SKM-1 (cell line): ENCODE measurements around the gene GRWD1.

Experiments
- DNase-seq: peaks from one replicate; lab custom pipeline; 2025; ENCODE audit not compliant: unreplicated experiment; lab: John Stamatoyannopoulos, UW

The GRWD1 gene

DNA sequence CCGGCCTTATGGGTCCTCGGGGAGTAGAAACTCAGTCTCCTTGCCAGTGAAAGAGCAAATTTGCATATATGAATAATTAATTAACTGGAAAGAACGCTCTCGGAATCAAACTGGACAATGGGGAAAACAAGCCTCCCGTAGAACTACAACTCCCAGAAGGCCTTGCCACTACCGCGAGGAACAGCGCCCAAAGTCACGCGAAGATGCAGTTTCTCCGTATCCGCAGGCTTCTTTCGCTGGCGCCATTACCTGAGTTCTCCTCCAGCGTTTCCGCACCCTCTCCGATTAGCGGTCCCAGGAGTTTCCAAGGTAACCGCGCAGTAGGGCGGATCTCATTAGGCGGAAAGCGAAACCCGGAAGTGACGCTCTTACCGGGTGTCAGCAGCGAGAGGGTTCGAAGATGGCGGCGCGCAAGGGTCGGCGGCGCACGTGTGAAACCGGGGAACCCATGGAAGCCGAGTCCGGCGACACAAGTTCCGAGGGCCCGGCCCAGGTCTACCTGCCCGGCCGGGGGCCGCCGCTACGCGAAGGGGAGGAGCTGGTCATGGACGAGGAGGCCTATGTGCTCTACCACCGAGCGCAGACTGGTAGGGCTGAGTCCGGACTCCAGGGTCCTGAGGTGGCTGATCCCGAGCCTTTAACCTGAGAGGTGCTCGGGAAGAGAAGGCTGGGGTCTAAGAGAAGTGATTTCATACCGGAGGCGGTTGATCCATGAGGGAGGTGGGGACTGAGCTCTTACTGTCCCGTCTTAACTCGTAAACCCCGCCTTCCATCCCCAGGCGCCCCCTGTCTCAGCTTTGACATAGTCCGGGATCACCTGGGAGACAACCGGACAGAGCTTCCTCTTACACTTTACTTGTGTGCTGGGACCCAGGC, at the start of gene GRWD1:
Gene GRWD1, plus strand, starts transcription at position 378 of the 876 bp plus-strand sequence. Its CDS starts 23 bp downstream, at position 401.
- DNase-seq = peak; percentile 75

DNA sequence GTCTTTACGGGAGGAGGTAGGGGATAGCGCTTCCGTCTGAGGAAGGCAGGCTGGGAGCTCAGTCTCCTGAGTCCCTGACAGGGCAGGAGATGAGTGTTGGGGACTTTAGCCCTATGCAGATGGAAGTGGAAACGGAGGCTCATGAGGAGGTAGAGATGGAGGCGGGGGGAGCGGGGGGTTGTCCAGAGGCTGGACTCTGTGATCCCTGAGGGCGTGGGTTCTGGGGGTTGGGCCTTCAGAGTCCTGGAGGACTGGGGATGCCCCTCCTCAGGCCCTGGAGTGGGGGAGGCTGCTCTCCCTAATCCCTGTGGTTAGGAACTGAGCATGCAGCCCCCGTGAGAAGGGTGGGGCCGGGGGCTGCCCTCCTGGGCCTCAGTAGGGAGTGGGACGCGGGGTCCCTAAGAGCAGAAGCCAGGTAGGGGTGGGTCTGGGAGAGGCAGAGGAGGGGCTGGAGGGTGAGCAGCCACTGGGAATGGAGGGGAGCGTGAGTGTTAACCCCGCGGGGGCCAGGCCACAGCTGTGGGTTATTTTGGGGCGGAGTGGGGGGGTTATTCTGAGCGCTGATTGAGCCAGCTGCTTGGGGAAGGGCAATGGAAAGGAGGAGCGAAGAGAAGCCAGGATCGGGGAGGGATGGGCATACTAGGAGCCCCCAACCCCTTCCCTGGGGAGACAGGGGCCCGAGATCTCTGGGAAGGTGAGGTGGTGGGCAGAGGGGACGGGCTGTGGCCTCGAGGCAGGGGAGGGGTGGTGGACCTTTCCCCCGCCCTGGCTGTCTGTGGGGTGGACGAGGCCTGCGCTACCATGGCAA, 49.6 kb upstream of the GRWD1 start:
- DNase-seq = no peak

DNA sequence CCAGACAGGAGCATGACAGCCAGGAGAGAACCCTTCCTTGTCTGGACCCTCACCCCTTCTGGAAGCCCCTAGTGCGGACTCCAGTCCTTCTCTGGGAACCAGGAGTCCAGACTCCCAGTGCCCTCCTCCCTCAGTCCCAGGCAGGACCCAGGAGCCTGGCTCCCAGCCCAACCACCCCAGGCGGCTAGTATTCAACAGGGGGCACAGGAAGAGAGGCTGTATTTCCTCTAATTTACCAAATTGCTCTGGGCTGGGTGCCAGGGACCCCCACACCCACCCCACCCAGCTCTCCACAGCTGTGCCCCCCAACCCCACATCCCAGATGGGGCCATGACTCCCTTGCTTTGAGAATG, 49.0 kb upstream of the GRWD1 start:
- DNase-seq = no peak

DNA sequence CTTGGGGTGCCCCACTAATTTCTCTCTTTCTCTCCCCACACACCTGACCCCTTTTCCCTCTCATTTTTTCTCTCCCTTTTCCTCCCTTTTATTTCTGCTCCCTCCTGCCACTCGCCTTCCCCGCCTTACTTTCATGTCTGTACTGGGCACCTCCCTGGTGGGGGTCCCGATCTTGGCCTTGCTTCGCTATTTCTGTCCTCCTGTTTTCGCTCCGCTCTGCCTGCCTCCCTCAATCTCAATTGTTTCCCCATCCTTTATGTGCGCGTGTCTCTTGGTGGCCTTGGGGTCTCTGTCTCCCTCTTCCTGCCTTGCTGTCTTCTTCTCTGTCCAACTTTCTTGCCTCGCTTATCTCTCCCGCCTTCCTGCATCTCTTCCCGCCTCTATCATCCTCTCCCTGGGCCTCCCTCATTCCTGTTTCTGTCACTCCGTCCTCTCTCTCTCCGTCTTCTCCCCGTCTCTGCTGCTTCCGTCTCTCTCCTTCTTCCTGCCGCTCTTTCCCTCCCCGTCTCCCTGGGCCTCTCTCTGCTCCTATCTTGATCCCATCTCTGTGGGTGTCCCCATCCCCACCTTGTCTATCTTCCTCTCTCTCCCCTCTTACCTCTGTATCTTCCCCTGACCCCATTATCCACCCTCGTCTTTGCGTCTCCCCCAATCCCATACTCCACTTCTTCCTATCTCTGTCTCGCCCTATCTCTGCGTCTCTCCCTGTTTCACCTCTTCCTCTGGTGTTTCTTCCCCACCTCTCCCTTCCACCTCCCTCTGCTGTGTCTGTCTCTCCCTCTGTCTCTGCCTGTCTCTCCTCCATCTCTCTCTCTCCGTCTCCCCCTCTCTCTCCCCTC, 48.3 kb upstream of the GRWD1 start:
- DNase-seq = no peak

DNA sequence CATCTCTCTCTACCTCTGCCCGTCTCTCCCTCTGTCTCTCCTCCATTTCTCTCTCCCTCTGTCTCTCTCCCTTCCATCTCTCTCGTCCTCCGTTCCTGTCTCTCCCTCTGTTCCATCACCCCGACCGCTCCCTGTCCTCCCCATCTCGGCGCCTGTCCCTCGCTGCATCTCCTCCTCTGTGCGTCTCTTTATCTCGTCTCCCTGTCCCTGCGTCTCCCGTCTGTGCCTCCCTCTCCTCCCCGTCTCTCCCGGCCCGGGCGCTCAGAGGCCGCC, 47.7 kb upstream of the GRWD1 start:
- DNase-seq = no peak

DNA sequence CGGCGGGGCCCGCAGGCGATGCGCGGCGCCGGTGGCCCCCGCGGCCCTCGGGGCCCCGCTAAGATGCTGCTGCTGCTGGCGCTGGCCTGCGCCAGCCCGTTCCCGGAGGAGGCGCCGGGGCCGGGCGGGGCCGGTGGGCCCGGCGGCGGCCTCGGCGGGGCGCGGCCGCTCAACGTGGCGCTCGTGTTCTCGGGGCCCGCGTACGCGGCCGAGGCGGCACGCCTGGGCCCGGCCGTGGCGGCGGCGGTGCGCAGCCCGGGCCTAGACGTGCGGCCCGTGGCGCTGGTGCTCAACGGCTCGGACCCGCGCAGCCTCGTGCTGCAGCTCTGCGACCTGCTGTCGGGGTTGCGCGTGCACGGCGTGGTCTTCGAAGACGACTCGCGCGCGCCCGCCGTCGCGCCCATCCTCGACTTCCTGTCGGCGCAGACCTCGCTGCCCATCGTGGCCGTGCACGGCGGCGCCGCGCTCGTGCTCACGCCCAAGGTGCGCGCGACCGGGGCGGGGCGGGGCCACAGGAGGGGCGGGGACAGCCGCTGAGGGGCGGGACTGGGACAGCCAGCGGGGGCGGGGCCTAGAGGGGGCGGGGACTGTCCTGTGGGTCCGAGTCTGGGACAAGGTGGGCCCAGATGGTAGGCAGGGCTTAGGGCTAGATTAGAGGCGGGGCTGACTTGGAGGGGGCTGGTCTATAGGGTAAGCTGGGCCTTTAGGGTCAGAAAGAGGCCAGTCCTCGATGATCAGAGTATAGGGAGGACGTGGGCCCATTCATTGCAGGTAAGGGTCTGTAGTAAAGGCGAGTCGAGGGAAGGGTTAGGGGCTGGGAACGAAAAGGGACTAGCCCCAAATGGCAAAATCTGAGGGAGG, 47.2 kb upstream of the GRWD1 start:
- peak; percentile 31 for DNase-seq

DNA sequence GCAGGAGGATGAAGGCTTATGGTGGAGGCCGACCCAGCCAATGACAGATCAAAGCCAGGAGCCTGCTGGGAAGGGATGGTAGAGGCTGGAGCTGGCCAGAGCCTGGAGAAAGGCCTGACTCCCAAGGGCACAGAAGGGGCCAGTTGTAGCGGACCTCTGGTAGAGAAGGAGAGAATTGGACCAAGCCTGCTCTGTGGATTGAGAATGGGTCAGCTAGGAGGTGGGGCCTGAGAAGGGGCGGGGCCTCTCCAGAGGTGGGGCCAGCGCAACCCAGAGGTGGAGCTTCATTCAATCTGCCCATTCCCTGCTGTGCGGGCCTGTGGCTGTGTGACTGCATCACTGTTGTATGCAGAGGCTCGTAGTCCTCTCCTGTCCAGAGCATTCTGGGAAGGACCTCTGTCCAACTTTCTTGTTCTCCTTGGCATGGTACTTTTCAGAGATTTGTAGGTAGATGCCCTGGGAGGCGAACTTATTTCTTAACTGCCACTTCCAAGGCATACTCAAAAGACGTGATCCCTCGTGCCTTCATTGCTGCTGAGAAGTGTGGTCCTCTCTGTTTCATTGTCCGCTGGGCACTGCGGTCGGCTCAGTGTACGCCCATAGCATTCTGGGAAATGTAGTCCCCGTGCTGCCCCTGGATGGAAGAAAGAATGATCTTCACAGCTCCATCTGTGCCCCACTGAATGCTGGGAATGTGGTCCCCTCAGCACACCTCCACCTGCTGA, 45.6 kb upstream of the GRWD1 start:
- no peak for DNase-seq

DNA sequence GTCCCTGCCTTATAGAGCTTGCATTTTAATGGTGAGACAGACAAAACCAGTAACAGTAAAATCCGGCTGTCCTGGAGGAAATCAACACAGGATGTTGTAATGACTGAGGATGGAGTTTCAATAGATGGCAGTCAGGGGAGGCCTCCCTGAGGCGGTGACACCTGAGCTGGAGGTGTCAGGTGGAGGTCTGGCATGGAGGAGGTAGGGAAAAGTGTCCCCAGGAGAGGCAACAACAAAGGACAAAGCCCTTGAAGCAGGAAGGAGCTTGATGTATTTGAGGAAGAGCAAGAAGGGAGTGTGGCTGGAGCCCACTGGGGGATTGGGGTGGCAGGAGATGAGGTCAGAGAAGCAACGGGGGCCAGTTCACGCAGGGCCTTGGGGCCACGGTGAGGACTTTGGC, 44.5 kb upstream of the GRWD1 start:
- DNase-seq = no peak

DNA sequence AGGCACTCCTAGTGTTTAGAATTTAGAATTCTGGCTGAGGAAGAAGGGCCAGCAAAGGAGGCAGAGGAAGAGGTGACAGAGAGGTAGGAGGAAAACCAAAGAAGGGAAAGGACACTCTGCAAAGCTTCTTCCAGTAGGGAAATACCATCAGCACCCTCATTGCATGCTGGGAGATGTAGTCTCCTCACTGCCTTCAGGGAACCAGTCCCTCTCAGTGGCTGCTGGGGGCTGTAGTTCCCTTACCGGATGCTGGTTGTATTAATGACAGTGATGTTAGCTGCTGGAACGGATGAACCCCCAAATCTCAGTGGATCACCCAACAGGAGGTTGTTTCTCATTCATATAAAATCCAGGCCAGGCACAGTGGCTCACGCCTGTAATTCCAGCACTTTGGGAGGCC, 42.2 kb upstream of the GRWD1 start:
- peak; percentile 12 for DNase-seq

DNA sequence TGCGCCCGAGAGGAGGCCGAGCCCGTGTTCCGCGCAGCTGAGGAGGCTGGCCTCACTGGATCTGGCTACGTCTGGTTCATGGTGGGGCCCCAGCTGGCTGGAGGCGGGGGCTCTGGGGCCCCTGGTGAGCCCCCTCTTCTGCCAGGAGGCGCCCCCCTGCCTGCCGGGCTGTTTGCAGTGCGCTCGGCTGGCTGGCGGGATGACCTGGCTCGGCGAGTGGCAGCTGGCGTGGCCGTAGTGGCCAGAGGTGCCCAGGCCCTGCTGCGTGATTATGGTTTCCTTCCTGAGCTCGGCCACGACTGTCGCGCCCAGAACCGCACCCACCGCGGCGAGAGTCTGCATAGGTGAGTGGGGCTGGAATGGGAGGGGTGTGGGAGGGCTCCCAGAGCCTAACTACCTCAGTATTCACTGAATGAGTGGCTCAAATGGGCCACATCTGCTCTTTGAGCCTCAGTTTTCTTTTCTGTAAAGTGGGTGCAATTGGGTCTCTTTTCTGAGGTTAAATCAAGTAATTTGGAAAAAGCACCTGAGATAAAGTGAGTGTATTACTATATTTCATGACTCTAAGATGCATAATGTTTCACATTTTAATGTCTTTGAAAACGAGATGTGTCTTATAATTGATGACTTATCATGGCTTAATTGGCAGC, 40.6 kb upstream of the GRWD1 start:
- no peak for DNase-seq

DNA sequence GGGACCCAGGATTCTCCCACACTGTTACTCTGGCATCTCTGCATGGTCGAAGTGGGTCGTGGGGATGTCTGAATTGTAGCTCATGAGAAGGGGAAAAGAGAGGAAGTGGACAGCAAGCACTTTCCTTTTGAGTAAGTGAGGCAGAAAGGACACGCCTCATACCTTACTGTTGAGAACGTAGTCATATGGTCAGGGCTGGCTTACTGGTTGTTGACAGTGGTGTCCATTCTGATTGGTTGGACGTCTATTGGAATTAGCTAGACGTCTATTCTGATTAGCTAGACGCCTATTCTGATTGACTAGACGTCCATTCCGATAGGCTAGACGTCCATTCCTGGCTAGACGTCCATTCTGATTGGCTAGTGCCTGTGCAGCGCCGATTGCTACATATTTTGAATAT, 39.9 kb upstream of the GRWD1 start:
- DNase-seq = no peak

DNA sequence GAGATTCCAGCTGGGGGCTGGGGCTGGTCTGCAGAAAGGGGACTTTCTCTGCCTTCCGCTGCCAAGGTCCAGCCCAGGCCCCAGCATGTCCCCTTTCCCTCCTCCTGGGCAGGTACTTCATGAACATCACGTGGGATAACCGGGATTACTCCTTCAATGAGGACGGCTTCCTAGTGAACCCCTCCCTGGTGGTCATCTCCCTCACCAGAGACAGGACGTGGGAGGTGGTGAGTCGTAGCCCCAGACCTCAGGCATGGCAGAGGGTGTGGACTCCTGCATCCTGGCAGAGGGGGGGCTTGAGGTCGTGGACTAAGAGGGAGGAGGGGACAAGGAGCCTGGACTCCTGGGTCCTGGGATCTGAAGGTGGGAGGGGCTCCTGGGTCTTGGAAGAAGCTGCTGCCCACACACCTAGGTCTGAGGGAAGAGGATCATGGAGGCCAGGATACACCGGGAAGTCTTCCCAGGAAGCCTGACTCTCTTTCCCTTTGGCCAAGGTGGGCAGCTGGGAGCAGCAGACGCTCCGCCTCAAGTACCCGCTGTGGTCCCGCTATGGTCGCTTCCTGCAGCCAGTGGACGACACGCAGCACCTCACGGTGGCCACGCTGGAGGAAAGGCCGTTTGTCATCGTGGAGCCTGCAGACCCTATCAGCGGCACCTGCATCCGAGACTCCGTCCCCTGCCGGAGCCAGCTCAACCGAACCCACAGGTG, 31.8 kb upstream of the GRWD1 start:
- no peak for DNase-seq

DNA sequence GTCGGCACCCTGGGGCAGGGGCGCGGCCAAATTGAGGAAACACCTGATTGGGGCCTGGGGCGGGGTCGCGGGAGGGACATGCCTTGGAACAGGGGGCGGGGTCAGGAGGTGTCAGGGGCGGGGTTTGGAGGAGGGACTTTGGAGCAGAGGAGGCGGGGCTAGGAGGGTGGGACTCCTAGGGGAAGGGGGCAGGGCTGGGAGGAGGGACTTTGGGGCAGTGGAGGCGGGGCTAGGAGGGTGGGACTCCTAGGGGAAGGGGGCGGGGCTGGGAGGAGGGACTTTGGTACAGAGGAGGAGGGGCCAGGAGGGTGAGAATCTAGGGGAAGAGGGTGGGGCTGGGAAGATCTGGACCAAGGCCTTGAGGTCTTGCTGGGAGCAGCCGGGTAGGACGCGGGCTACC, 30.4 kb upstream of the GRWD1 start:
- no peak for DNase-seq

DNA sequence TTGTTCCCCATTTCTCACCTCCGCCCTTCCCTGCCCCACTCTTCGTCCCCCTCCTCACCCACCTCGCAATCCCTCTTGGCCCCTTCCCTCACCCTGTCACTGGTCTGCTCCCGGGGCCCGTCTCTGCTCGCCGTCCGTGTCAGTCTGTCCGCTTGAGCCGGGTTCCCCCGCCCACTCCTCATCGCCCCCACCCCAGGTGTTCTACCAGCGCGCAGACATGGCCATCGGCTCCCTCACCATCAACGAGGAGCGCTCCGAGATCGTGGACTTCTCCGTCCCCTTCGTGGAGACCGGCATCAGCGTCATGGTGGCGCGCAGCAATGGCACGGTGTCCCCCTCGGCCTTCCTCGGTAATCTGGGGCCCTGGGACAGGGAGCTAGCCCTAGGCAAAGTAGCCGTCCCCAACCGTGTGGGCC, 30.0 kb upstream of the GRWD1 start:
- DNase-seq = no peak

DNA sequence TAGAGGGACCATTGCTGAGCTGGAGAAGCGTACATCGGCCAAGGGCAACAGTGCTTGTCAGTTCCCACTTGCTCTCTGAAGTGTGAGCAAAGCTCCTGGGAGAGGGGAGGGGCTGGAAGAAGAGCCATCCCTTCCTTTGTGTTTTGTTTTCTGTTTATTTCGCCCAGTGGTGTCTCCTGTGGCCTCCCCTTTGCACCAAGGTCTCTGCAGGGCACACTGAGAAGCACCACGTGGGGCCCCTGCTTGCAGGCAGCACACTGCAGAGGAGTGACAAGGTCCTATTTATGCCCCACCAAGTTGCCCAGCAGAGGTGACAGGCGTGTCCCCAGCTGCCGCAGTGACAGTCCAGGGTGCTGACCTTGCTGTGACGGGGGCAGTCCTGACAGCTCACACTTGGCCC, 28.4 kb upstream of the GRWD1 start:
- DNase-seq = no peak

DNA sequence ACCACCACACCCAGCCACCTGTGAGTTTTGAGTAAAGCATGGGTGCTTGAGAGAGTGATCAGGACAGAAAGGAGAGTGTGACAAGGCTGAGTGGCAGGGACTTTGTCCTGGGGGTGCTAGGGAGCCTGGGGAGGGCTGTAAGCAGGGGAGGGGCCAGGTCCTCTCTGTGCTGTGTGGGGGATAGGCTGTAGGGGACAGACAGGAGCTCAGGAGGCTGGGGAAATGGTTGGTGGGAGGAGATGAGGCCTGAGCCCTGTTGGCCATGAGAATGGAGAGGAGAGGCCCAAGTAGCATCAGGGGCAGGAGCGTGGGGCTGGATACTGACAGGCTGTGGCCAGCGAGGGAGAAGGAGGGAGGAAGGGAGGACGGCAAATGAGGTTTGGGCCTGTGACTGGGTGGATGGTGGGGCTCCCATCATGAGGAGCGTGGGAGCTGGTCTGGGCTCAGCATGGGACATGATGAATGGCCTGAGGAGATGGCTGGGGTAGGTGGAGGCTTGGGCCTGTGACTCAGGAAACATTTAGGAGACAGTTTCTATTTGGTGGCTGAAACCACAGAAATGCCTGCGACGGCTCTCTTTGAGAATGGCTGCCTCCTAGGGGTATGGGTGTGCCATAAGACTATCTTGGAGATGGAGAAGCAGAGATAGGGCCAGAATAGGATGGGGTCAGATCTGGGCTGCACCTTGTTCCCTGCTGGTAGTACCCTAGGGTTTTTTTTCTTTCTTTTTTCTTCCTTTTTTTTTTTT, 27.3 kb upstream of the GRWD1 start:
- no peak for DNase-seq

DNA sequence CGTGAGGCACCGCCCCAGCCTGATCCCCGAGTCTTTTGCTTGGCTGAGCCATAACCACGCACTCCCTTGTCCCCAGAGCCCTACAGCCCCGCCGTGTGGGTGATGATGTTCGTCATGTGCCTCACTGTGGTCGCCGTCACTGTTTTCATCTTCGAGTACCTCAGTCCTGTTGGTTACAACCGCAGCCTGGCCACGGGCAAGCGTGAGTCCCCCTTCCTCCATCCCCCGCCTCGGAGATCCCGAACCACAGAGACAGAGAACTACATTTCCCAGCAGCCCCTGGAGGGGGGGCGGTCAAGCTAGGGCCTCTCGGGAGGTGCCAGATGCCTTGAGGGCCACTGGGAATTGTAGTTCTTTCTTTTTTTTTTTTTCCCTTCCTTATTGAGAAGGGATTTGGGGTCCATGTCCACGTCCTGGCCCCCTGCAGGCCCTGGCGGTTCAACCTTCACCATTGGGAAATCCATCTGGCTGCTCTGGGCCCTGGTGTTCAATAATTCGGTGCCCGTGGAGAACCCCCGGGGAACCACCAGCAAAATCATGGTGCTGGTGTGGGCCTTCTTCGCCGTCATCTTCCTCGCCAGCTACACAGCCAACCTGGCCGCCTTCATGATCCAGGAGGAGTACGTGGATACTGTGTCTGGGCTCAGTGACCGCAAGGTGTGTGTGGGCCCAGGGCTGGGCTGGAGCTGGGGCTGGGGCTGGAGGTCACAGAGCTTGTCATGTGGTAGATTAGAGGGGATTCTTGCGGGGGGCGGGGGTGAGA, 26.4 kb upstream of the GRWD1 start:
- DNase-seq = no peak

DNA sequence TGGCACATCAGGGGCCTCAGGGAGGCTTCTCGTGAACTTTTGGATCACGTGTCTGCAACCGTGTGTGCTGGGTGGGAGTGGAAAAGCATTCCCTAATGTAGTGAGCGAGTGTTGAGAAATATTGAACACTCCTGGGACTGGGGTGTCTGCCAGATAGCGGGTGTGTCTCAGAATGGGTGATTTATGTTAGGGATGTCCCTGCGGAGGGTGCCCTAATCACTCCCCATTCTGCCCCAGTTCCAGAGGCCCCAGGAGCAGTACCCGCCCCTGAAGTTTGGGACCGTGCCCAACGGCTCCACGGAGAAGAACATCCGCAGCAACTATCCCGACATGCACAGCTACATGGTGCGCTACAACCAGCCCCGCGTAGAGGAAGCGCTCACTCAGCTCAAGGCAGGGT, 24.2 kb upstream of the GRWD1 start:
- DNase-seq = no peak
